ENCODE results near the gene GIMAP5.

GIMAP5 gene

GRCh38 chr7:150737265-150738055, at the start of gene GIMAP5:
Gene GIMAP5 (plus strand): TSS chr7:150737418. CDS start chr7:150740885, 3,467 bp downstream.
- no peak for DNase-seq (ENCODE audit: low read depth, low spot score)

- no peak for DNase-seq (ENCODE audit: low read depth, low spot score)
Observed at GRCh38 chr7:150688630-150689029, 48.6 kb upstream of the GIMAP5 start.

GRCh38 chr7:150695654-150696053, 41.6 kb upstream of the GIMAP5 start:
- DNase-seq (ENCODE audit: low read depth, low spot score) = no peak

GRCh38 chr7:150703209-150703608, 34.0 kb upstream of the GIMAP5 start:
- no peak for DNase-seq (ENCODE audit: low read depth, low spot score)

GRCh38 chr7:150715293-150715692, 21.9 kb upstream of the GIMAP5 start:
- no peak for DNase-seq (ENCODE audit: low read depth, low spot score)

GRCh38 chr7:150715738-150716137, 21.5 kb upstream of the GIMAP5 start:
- DNase-seq (ENCODE audit: low read depth, low spot score) = no peak

- no peak for DNase-seq (ENCODE audit: low read depth, low spot score)
Observed at GRCh38 chr7:150716368-150716767, 20.9 kb upstream of the GIMAP5 start, which contains the start of gene GIMAP1. Gene GIMAP1 (plus strand): TSS chr7:150716613. CDS start chr7:150719048, 2,435 bp downstream.

GRCh38 chr7:150716939-150717338, 20.3 kb upstream of the GIMAP5 start:
- DNase-seq (ENCODE audit: low read depth, low spot score) = no peak

GRCh38 chr7:150717814-150718420, 19.3 kb upstream of the GIMAP5 start:
- DNase-seq (ENCODE audit: low read depth, low spot score) = no peak

- no peak for DNase-seq (ENCODE audit: low read depth, low spot score)
Observed at GRCh38 chr7:150719436-150719835, 17.8 kb upstream of the GIMAP5 start.

- DNase-seq (ENCODE audit: low read depth, low spot score) = no peak
Observed at GRCh38 chr7:150719960-150720891, 17.0 kb upstream of the GIMAP5 start.

GRCh38 chr7:150721970-150722373, 15.2 kb upstream of the GIMAP5 start:
- no peak for DNase-seq (ENCODE audit: low read depth, low spot score)

GRCh38 chr7:150722431-150722931, 14.7 kb upstream of the GIMAP5 start:
- no peak for DNase-seq (ENCODE audit: low read depth, low spot score)

GRCh38 chr7:150723467-150723866, 13.8 kb upstream of the GIMAP5 start:
- DNase-seq (ENCODE audit: low read depth, low spot score) = no peak

- no peak for DNase-seq (ENCODE audit: low read depth, low spot score)
Observed at GRCh38 chr7:150727381-150727780, 9.8 kb upstream of the GIMAP5 start.

- DNase-seq (ENCODE audit: low read depth, low spot score) = no peak
Observed at GRCh38 chr7:150728011-150728410, 9.2 kb upstream of the GIMAP5 start.

GRCh38 chr7:150728609-150729008, 8.6 kb upstream of the GIMAP5 start:
- DNase-seq (ENCODE audit: low read depth, low spot score) = no peak

- no peak for DNase-seq (ENCODE audit: low read depth, low spot score)
Observed at GRCh38 chr7:150731916-150732315, 5.3 kb upstream of the GIMAP5 start.

- DNase-seq (ENCODE audit: low read depth, low spot score) = no peak
Observed at GRCh38 chr7:150732786-150733481, 4.3 kb upstream of the GIMAP5 start.

GRCh38 chr7:150733482-150734095, 3.6 kb upstream of the GIMAP5 start:
- DNase-seq (ENCODE audit: low read depth, low spot score) = no peak

- no peak for DNase-seq (ENCODE audit: low read depth, low spot score)
Observed at GRCh38 chr7:150734254-150734653, 3.0 kb upstream of the GIMAP5 start.
